Measurements from ENCODE around the gene COPS7A.
A peak's percentile ranks its signal among the peaks of the same experiment; 100 is the strongest.
"Not testable (repeated sequence)": the region's sequence is repeated elsewhere in the genome, so short reads cannot be mapped to it uniquely, and the experiment has no call there.

COPS7A gene

GRCh38 chr12:6697584-6698351, 26.1 kb upstream of the COPS7A start:
- DNase-seq (ENCODE audit: low spot score in 2 of 2): no peak
- no peak overlapping the region for H3K4me3 Mint-ChIP-seq
- peaks cover 41% of the 10 kb centered on the region for H3K4me1 Mint-ChIP-seq
- peaks cover 5% of the 10 kb centered on the region for H3K36me3 Mint-ChIP-seq
- H3K27ac Mint-ChIP-seq: no peak overlapping the region
- peaks cover 19% of the 10 kb centered on the region for H3K27me3 Mint-ChIP-seq
- H3K9me3 Mint-ChIP-seq: no peaks in the 10 kb centered on the region
- ATAC-seq (ENCODE audit: low read depth): no peak

- peaks cover 23% of the 10 kb centered on the region for H3K27me3 Mint-ChIP-seq
- no peak overlapping the region for H3K4me3 Mint-ChIP-seq
- no peaks in the 10 kb centered on the region for H3K9me3 Mint-ChIP-seq
- H3K4me1 Mint-ChIP-seq: peaks cover 41% of the 10 kb centered on the region
- H3K27ac Mint-ChIP-seq: no peak overlapping the region
- DNase-seq (ENCODE audit: low spot score in 2 of 2) (no peak), ATAC-seq (ENCODE audit: low read depth) (no peak)
- H3K36me3 Mint-ChIP-seq: peaks cover 5% of the 10 kb centered on the region
Measured at GRCh38 chr12:6698352-6699046, 25.3 kb upstream of the COPS7A start.

- H3K4me1 Mint-ChIP-seq: peaks cover 41% of the 10 kb centered on the region
- peaks cover 27% of the 10 kb centered on the region for H3K27me3 Mint-ChIP-seq
- ATAC-seq (ENCODE audit: low read depth) (no peak), DNase-seq (ENCODE audit: low spot score in 2 of 2) (no peak)
- H3K4me3 Mint-ChIP-seq: peak overlapping the region; percentile 75
- H3K27ac Mint-ChIP-seq: peak overlapping the region; percentile 71
- H3K9me3 Mint-ChIP-seq: no peaks in the 10 kb centered on the region
- H3K36me3 Mint-ChIP-seq: peaks cover 5% of the 10 kb centered on the region
Measured at GRCh38 chr12:6699259-6699988, 24.4 kb upstream of the COPS7A start.

DNA sequence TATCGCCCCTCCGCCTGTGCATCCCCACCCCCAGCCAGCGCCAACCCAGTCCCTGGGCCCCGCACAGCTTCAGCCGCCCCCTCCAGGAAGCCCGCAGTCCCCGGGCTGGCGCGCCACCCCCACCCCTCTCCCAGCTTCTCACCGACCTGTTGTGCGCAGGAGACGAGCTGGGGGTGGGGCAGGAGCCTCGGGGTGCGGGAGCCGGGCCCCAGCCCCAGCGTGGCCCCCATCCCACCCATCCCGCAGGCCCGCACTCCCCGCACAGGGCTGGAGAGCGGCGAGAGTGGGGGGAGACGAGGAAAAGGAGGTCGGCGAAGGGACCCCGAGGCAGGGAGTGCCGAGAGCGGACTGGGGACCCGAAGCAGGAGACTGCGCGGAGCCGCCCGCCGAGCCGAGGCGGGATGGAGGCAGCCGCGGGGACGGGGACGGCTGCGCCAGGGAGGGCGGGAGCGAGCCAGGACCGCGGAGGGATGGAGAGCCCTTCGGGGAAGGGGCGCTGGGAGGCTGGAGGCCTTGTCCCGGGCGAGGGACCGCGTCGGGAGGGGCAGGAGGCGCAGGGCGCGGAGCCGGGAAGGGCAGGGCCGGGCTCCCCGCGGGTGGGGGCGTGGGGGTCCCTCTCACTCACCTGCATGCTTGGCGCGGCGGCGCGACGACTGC, 23.7 kb upstream of the COPS7A start:
- H3K4me3 Mint-ChIP-seq: peak overlapping the region; percentile 75
- DNase-seq (ENCODE audit: low spot score in 2 of 2): peak in 1 of 2 donors; percentile 32
- H3K9me3 Mint-ChIP-seq: no peaks in the 10 kb centered on the region
- peaks cover 36% of the 10 kb centered on the region for H3K4me1 Mint-ChIP-seq
- H3K27ac Mint-ChIP-seq: no peak overlapping the region
- H3K27me3 Mint-ChIP-seq: peaks cover 30% of the 10 kb centered on the region
- ATAC-seq (ENCODE audit: low read depth): no peak
- H3K36me3 Mint-ChIP-seq: peaks cover 5% of the 10 kb centered on the region

- H3K27me3 Mint-ChIP-seq: peaks cover 33% of the 10 kb centered on the region
- peaks cover 5% of the 10 kb centered on the region for H3K36me3 Mint-ChIP-seq
- peak within 1 kb of the TSS; percentile 71 for H3K27ac Mint-ChIP-seq
- peaks cover 34% of the 10 kb centered on the region for H3K4me1 Mint-ChIP-seq
- DNase-seq (ENCODE audit: low spot score in 2 of 2): peak; percentile 35 to 49
- no peaks in the 10 kb centered on the region for H3K9me3 Mint-ChIP-seq
- H3K4me3 Mint-ChIP-seq: peak within 1 kb of the TSS; percentile 75
- peak; percentile 49 for ATAC-seq (ENCODE audit: low read depth)
Measured at GRCh38 chr12:6700646-6701051, 23.2 kb upstream of the COPS7A start, which contains the start of gene PIANP. Gene PIANP (minus strand): TSS chr12:6700815. CDS start chr12:6698061, 2,754 bp downstream.

DNA sequence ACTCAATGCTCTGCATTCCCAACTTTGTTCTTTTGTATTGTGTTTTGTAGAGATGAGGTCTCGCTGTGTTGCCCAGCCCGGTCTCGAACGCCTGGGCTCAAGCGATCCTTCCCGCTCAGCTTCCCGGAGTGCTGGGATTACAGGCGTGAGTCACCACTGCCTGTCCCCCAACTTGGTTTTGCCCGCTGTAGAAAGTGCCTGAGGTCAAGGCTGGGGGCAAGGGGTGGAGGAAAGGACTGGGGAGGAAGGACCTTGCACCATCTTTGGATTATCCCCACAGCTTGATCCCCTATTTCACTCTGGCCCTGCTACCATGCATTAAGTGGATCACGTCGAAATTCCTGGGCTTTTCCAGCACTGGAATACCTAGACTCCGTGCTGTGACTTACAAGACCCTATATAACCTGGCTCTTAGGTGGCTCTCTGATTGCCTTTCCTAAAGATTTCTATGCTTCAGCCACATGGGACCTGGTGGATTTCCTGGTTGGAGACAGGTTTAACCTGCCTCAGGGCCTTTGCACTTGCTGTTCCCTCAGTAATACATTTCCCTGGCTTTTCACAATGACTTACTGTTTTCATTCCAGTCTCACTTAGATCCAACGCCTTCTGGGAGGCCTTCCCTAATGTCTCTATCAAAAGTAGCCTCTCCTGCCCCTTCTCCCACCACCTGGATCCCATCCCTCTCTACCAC, 22.6 kb upstream of the COPS7A start:
- ATAC-seq (ENCODE audit: low read depth): no peak
- H3K4me1 Mint-ChIP-seq: peaks cover 29% of the 10 kb centered on the region

GRCh38 chr12:6703631-6704030, 20.2 kb upstream of the COPS7A start:
- Mint-ChIP-seq H3K4me3 (no peak overlapping the region), H3K4me1 (peaks cover 17% of the 10 kb centered on the region), H3K36me3 (peaks cover 5% of the 10 kb centered on the region), H3K27ac (no peak overlapping the region), H3K9me3 (no peaks in the 10 kb centered on the region), H3K27me3 (peaks cover 32% of the 10 kb centered on the region)
- DNase-seq (ENCODE audit: low spot score in 2 of 2) (no peak), ATAC-seq (ENCODE audit: low read depth) (no peak)

More for the DNA sequence above, 22.6 kb upstream of the COPS7A start:
- H3K4me3 Mint-ChIP-seq: peak overlapping the region; percentile 73
- no peak overlapping the region for H3K27ac Mint-ChIP-seq
- peaks cover 33% of the 10 kb centered on the region for H3K27me3 Mint-ChIP-seq
- H3K9me3 Mint-ChIP-seq: no peaks in the 10 kb centered on the region
- DNase-seq (ENCODE audit: low spot score in 2 of 2): no peak
- H3K36me3 Mint-ChIP-seq: peaks cover 5% of the 10 kb centered on the region

DNA sequence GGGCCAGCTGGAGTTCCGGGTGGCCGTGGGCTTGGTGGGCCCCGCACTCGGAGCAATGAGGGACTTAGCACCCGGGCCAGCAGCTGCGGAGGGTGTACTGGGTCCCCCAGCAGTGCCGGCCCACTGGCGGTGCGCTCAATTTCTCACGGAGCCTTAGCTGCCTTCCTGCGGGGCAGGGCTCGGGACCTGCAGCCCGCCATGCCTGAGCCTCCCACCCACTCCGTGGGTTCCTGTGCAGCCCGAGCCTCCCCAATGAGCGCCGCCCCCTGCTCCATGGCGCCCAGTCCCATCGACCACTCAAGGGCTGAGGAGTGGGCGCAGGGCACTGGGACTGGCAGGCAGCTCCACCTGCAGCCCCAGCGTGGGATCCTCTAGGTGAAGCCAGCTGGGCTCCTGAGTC, 15.5 kb upstream of the COPS7A start:
- DNase-seq (ENCODE audit: low spot score in 2 of 2); H3K4me1 Mint-ChIP-seq; H3K9me3 Mint-ChIP-seq; H3K27ac Mint-ChIP-seq; H3K4me3 Mint-ChIP-seq; H3K36me3 Mint-ChIP-seq; ATAC-seq (ENCODE audit: low read depth): not testable (repeated sequence)
- H3K27me3 Mint-ChIP-seq: peaks cover 20% of the 10 kb centered on the region

GRCh38 chr12:6708960-6709394, 14.9 kb upstream of the COPS7A start:
- ATAC-seq (ENCODE audit: low read depth) (no peak), DNase-seq (ENCODE audit: low spot score in 2 of 2) (no peak)
- H3K9me3 Mint-ChIP-seq: no peaks in the 10 kb centered on the region
- H3K27me3 Mint-ChIP-seq: peaks cover 16% of the 10 kb centered on the region
- no peaks in the 10 kb centered on the region for H3K4me1 Mint-ChIP-seq
- no peaks in the 10 kb centered on the region for H3K36me3 Mint-ChIP-seq
- peak overlapping the region; percentile 28 for H3K4me3 Mint-ChIP-seq
- no peak overlapping the region for H3K27ac Mint-ChIP-seq

- not testable (repeated sequence) for H3K9me3 Mint-ChIP-seq; H3K4me1 Mint-ChIP-seq; H3K36me3 Mint-ChIP-seq; DNase-seq (ENCODE audit: low spot score in 2 of 2); H3K27me3 Mint-ChIP-seq; H3K27ac Mint-ChIP-seq; ATAC-seq (ENCODE audit: low read depth); H3K4me3 Mint-ChIP-seq
Measured at GRCh38 chr12:6716031-6716873, 7.6 kb upstream of the COPS7A start.

DNA sequence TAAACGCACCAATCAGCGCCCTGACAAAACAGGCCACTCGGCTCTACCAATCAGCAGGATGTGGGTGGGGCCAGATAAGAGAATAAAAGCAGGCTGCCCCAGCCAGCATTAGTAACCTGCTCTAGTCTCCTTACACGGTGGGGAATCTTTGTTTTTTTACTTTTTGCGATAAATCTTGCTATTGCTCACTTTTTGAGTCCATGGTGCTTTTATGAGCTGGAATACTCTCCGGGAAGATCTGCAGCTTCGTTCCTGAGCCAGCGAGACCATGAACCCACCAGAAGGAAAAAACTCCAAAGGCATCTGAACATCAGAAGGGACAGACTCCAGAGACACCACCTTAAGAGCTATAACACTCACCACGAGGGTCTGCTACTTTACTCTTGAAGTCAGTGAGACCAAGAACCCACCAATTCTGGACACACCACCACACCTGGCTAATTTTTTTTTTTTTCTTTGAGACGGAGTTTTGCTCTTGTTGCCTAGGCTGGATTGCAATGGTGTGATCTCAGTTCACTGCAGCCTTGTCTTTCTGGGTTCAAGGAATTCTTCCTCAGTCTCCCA, 6.9 kb upstream of the COPS7A start:
- no peak for DNase-seq (ENCODE audit: low spot score in 2 of 2)
- Mint-ChIP-seq H3K36me3 (no peaks in the 10 kb centered on the region), H3K27me3 (peaks cover 4% of the 10 kb centered on the region), H3K4me1 (no peaks in the 10 kb centered on the region), H3K9me3 (no peaks in the 10 kb centered on the region), H3K4me3 (no peak overlapping the region), H3K27ac (no peak overlapping the region)
- no peak for ATAC-seq (ENCODE audit: low read depth)

DNA sequence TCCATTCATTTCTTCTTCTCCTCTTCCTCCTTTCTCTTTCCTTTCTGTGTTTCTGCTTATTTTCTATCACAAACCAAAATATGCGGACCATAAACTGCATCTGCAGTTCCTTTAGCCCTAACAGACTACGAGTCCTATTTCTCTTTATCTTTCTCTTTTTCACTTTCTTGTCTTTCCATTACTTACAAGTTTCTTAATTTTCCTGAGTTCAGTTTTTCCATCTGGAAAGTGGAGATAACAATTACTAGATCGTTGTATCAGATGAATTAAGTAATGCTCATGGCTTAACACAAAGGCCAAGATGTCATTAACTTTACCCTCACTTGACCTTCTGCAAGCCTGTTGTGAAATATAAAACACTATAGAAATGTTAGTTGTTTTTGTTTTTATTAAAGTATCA, 983 bp upstream of the COPS7A start:
- Mint-ChIP-seq H3K9me3 (peaks cover 3% of the 10 kb centered on the region), H3K27ac (peak overlapping the region; percentile 19), H3K4me1 (peaks cover 14% of the 10 kb centered on the region), H3K27me3 (no peaks in the 10 kb centered on the region), H3K4me3 (no peak overlapping the region), H3K36me3 (peaks cover 8% of the 10 kb centered on the region)
- no peak for DNase-seq (ENCODE audit: low spot score in 2 of 2)
- ATAC-seq (ENCODE audit: low read depth): no peak

All from memory B cell (primary cell).